SK-N-SH treated with all-trans-retinoic acid at 6 μM for 48 hours (cell line): ENCODE measurements around the gene EPB41L2.

Source experiments
- ARNTL ChIP-seq: fragments of 450-650 bp; formaldehyde crosslinking; IDR thresholded peaks from 2 replicates; pipeline ENCODE4 v1.5.0; 2020; ENCODE audit warnings: low read depth, mild to moderate bottlenecking, moderate library complexity, borderline replicate concordance
- CREB5 ChIP-seq: fragments of 250-450 bp; sonication (Bioruptor Pico); IDR thresholded peaks from 2 replicates; pipeline ENCODE4 v1.5.1; 2020; ENCODE audit warnings: low read depth, mild to moderate bottlenecking, moderate library complexity
- CSDC2 ChIP-seq: fragments of 250-450 bp; sonication (Bioruptor Pico); IDR thresholded peaks from 2 replicates; pipeline ENCODE4 v1.5.0; 2020; ENCODE audit warnings: mild to moderate bottlenecking, moderate library complexity
- ESRRG ChIP-seq: fragments of 250-450 bp; sonication (Bioruptor Pico); IDR thresholded peaks from 2 replicates; pipeline ENCODE4 v1.6.1; 2021; ENCODE audit warnings: mild to moderate bottlenecking
- GLIS3 ChIP-seq: fragments of 250-450 bp; sonication (Bioruptor Pico); IDR thresholded peaks from 2 replicates; pipeline ENCODE4 v1.5.0; 2020; ENCODE audit warnings: mild to moderate bottlenecking, moderate library complexity
- ISL1 ChIP-seq: fragments of 250-450 bp; sonication (Bioruptor Pico); IDR thresholded peaks from 2 replicates; pipeline ENCODE4 v2.1.2; 2022; ENCODE audit warnings: mild to moderate bottlenecking, moderate library complexity
- PATZ1 ChIP-seq: fragments of 250-450 bp; sonication (Bioruptor Pico); IDR thresholded peaks from 2 replicates; pipeline ENCODE4 v1.8.0; 2020; ENCODE audit warnings: mild to moderate bottlenecking, moderate library complexity, borderline replicate concordance
- POU6F1 ChIP-seq: fragments of 250-450 bp; sonication (Bioruptor Pico); IDR thresholded peaks from 2 replicates; pipeline ENCODE4 v1.8.0; 2021; ENCODE audit warnings: low read depth, mild to moderate bottlenecking, moderate library complexity, borderline replicate concordance
- RARB ChIP-seq: fragments of 250-450 bp; sonication (Bioruptor Pico); IDR thresholded peaks from 2 replicates; pipeline ENCODE4 v1.8.0; 2021; ENCODE audit warnings: mild to moderate bottlenecking, moderate library complexity
- ZFP3 ChIP-seq: fragments of 250-450 bp; sonication (Bioruptor Pico); IDR thresholded peaks from 2 replicates; pipeline ENCODE4 v1.5.0; 2020; ENCODE audit warnings: mild to moderate bottlenecking, moderate library complexity
- ZNF8 ChIP-seq: fragments of 450-650 bp; formaldehyde crosslinking; IDR thresholded peaks from 2 replicates; pipeline ENCODE4 v1.5.0; 2020; ENCODE audit warnings: mild to moderate bottlenecking, moderate library complexity

- no peak for TF ChIP-seq POU6F1 (CRISPR knock-in tag)
- no peak for TF ChIP-seq RARB (CRISPR knock-in tag)
- no peak for TF ChIP-seq GLIS3 (CRISPR knock-in tag)
- TF ChIP-seq ISL1 = no peak
- TF ChIP-seq ZFP3 (CRISPR knock-in tag) = no peak
- no peak for TF ChIP-seq CSDC2 (CRISPR knock-in tag)
- no peak for TF ChIP-seq ZNF8 (CRISPR knock-in tag)
- no peak for TF ChIP-seq ESRRG (CRISPR knock-in tag)
- TF ChIP-seq ARNTL (CRISPR knock-in tag) = no peak
- TF ChIP-seq CREB5 = no peak
- no peak for TF ChIP-seq PATZ1 (CRISPR knock-in tag)
Measured at GRCh38 chr6:130969166-130969565, 93.9 kb downstream of the EPB41L2 start.
